Jurkat, Clone E6-1 (cell line): ENCODE data around the gene SUPT4H1.
A peak's percentile ranks its signal among the peaks of the same experiment; 100 is the strongest.

Source experiments
- DNase-seq: peaks from one replicate; pipeline ENCODE4 v3.0.0-alpha.2; 2011; ENCODE audit warnings: low read depth, low spot score
- H3K4me3 ChIP-seq: 2 replicates; pipeline ENCODE4 v1.5.1; 2011; ENCODE audit warnings: mild to moderate bottlenecking, low read length, control low read depth, moderate library complexity

The SUPT4H1 gene

DNA sequence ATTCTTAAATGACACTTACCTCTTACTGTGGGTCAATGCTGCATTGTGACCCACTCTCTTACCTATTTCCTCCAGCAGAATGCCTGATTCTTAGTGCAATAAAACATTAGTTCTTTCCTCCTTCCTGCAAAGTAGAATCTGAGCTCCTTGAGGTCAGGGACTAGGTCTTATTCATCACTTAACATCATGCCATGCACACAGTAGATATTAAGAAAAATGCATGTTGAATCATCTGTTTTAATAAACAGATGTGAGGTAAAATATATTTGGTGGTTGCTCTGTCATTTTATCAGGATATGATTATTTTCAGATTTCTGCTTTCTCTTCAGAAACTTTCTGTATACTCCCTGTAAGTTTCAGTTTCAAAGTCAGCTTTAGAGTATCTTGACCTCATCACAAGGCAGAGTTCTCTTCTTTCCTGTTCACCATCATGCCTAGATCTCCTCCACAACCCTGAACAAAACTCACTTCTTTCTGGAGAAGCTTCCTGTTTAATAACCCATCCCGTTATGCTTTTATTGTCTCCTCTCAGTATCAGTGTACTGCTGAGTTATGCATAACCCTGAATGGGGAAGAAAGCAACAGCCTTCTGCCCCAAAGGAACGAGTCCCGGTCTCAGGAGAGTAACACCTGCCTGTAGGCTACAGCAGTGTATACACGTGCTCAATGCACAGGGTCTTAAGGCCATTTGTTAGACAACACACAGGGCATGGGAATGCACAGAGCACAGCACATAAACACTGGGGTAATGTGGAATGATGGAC is 30.3 kb upstream of the SUPT4H1 start:
- no peak for DNase-seq
- H3K4me3 ChIP-seq = no peak overlapping the region

DNA sequence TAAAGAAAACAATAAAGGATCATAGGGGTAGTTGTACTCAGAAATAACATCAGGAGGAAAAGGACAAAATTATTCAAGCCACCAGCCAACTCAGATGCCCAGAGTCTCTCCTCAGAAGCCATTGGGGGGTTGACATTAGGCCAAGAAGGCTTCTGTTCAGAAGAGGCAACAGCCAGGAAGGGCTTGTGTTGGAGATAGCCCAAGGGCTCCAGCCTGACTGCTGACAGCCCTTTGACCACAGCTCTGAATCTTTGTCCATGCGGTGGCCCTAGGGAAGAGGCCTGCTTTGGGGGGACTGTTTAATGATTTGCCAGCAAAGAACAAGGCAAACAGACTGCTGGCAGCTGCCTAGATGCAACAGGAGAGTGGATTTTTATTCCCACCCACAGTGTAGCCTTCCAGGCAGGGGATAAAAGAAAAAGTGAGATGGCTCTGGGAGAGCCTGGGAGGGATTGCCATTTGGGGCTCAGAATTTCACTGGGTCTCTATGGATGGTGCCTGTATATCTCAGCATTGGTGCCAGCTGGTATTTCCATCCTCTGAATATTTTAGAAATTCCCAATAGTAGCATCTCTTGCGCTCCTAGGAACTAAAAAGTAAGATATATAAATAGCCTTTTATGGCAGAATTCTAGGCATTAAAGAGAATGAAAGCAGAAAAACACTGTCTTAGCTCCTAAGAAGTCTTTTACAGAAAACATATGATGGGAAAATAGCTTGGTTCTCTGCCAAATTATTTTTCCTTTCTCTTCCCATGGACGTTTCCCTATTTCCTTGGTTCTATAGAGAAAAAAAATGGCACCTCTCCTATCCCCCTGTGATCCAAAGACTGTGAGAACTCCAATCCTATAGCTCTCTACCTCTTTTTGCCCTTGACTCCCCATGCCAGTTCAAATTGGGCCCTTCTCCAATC is 29.4 kb upstream of the SUPT4H1 start:
- H3K4me3 ChIP-seq = no peak overlapping the region
- DNase-seq = no peak

DNA sequence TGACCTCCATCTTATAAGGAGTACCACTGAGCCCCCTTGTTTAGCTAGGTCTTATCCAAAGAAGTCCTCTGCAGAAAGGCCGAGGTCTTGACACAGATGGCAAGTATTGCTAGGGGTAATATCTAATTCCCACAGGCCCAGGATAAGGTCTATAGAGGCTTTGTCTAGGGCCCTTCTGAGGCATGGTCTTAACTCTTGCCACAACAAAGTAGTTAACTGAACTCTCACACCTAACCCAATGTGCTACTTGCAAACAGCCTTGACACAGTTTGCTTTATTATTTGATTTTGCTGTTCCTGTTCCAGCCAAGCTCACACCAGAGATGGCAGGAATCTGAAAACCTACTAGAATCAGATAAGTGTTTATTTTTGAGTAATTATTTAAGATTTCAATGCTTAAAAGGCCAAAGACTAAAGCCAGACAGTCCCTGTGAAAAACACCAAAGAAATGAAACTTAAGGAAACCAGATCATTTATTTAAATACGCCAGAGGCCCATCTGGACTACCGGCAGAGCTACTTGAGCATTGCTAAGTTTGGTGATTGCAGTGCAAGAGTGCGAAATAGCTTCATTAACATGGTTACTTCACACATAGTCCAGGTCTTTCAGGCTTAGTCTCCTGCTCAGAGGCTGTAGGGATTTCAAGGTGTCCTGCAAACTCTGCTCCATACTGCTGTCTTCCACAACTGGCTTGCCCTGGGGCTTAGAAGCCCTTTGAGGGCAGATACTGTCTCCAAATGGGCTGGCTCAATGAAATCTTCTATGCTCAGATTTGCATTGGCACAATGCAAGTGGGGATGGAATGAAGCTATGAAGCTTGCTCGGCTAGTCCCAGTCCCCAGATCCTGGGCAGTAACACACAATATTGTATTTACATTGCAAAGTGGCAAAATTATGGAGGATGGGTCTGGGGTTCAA is 28.5 kb upstream of the SUPT4H1 start:
- DNase-seq = no peak
- no peak overlapping the region for H3K4me3 ChIP-seq

DNA sequence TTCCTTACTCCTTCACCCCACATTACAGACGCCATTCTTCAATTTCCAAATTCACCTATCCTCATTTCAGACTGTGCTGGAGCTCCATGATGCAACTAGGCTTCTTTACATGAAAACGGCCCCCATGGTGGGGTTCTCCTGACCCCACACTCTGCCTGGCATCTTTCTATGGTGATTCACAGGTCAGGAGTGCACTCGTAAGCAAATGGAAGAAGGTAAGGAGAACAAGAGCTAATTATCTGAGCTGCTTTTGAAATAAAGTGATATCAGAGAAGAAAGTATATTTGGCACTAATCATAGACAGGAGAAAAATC is 27.5 kb upstream of the SUPT4H1 start:
- no peak for DNase-seq
- peak overlapping the region; percentile 29 for H3K4me3 ChIP-seq

DNA sequence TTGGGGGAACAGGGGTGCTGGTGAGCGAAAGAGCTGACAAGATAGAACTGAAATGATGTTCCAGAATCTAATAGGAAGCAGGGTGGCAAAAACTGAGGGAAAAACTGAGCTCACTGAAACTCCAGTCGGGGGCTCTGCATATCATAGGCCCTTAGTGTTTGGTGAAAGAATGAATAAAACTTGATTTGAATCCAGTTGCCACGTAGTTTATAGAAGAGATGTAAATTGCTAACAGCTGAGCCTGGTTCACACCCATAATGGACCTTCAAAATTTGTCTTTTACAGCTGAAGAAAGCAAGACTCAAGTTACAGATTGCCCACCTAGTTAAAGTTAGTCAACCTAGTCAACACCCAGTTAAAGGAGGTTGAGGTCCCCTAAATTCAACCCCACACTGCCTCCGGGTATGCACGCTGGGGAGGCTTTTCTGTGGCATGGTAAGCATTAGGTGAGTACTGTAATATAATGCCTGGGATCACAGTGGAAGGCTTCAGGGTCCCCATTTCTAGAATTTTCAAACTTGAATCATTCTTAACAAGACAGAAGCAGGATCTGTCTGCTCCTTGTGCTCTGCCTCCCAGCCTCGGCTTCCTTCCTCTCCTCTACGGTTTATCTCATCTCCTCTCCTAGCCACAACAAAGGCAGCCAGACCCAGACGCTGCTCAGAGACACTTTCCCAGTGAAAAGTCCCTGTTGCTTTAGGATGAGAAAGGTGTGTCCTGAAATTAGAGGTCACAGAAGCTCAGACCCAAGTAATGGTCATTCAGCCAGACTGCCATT is 26.9 kb upstream of the SUPT4H1 start:
- DNase-seq = peak; percentile 67
- peak overlapping the region; percentile 29 for H3K4me3 ChIP-seq

DNA sequence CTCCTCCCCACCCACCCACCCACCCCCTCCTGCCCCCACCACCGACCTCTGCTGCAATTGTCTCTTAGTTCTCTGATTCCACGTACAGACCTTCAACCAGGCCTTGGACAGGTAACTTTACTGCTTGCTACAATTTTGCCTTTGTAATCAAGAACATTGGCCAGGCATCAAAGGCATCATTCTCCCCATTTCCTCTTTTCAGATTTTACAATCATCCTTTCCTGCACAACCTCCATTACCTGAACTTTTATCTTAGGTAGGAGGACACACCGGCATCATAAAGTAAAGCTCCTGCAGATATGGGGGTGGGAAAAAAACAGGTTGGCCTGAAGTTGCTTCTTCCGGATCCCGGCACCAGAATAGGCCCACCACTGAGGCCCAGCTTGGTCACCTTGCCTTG is 25.7 kb upstream of the SUPT4H1 start:
- DNase-seq = no peak
- no peak overlapping the region for H3K4me3 ChIP-seq

DNA sequence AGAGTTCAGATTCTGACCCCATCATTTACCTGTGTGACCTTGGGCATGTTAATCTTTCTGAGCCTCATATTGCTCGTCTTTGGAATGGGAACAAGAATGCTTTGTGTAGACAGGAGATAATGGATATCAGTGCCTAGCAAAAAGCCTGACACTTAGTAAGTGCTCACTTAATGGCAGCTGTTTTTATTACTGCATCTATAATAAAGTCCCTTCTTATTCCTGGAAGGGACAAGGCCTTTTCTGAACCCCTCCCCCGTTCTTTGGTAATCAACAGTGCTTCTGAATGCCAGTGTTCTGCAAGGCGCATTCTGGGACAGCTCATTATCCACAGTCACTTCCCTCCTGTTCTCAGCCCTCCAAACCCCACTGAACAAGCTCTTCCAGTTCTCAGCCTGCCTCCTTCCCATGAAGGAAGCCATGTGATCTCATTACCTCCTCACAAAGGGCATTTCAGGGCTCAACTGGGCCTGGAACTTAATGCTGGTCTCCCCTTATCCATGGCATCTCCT is 25.1 kb upstream of the SUPT4H1 start:
- DNase-seq = no peak
- H3K4me3 ChIP-seq = no peak overlapping the region

DNA sequence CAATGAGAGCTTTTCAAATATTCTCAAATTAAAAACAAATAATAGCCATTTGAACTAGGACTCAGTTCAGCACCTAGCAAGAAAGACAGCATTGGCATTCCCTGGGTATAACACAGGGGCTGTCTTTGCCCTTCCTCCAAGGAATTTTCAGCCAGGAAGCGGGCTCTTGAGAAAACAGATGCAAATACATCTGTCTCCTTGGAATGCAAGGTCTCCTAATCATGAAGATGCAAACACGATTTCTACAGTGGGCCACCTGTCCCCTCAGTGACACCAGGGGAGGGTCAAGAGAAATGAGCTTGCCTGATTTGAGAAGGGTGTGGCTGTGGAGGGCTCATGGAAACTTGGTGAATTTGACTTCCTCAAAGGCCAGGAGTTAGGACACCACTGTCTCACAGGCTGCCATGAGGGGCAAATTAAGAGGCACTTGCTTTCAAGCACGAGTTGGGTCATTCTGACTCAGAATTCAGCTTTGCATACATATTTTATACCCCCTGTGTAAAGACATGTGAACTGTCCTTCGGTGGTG is 24.5 kb upstream of the SUPT4H1 start:
- no peak for DNase-seq

DNA sequence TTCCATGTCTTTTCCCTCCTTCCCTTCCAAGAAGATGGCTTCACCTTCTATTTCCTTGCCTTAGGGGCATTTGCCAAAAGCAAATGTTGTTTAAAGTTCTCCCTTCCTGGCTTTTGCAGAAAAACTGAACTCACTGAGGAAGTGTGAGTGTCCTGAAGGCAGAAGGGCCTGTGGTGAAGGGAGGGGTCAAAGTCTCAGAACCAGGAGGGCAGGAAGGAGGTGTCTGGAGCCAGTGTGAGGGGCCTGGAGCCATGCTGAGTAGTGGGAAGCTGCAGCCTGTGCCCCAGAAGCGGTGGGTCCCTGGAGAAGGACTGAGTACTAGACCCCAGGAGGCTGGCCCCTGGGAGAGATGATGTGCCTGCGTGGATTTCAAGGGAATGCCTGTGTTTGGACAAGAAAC is 23.8 kb upstream of the SUPT4H1 start:
- no peak for DNase-seq
- H3K4me3 ChIP-seq = no peak overlapping the region

More for the DNA sequence above, 24.5 kb upstream of the SUPT4H1 start:
- H3K4me3 ChIP-seq = no peak overlapping the region

DNA sequence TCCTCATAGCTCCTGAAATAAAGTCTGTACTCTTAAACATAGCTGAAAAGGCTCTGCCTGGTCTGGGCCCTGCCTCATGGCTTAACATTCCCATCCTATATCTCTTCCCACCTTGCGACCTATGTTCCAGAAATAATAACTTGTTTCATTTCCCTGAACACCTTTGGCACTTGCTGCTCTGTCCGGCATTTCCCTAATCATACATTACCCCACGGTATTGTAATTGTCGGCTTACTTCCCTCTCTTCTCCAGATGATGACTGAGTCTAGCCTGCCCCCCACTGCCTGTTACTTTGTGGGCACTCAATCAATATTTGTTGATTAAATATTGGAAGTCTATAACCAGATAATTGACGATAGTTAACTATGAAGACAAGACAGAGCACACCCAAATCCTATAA is 23.3 kb upstream of the SUPT4H1 start:
- no peak overlapping the region for H3K4me3 ChIP-seq
- no peak for DNase-seq

DNA sequence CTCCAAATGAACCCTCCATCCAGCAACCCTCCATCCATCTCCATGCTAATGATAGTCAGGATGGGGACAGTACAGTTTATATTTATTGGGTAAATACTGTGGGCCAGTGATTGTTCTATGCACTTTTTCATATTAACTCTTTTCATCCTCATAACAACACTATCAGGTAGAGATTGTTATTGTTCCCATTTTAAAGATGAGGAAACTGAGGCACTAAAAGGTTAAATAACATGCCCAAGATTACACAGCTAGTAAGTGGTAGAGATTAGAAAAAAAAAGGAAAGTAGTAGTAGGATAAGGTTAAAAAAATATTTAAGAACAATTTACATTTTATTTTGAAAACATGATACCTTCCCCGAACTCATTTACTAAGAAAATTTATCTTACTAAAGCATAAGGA is 21.9 kb upstream of the SUPT4H1 start:
- DNase-seq = no peak

DNA sequence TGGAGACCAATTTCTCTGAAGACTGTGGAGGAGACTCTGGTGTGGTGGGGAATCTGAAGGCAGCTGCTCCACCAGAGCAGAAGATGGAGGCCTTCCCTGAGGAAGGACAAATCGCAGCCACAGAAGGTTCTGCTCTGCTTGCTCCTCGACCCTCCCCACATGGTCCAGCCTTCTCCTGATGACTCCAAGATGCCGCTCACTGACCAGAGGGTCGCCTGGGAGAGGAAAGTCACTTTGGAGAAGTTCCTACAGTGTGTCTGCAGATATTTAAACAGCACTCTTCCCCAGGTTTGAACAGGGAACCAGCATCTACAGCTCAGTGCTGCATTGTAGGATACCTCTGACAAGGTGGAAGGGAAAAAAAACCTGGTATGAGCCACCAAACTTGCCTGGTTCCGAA is 21.0 kb upstream of the SUPT4H1 start:
- DNase-seq = no peak
- no peak overlapping the region for H3K4me3 ChIP-seq

More for the DNA sequence above, 21.9 kb upstream of the SUPT4H1 start:
- H3K4me3 ChIP-seq = no peak overlapping the region

DNA sequence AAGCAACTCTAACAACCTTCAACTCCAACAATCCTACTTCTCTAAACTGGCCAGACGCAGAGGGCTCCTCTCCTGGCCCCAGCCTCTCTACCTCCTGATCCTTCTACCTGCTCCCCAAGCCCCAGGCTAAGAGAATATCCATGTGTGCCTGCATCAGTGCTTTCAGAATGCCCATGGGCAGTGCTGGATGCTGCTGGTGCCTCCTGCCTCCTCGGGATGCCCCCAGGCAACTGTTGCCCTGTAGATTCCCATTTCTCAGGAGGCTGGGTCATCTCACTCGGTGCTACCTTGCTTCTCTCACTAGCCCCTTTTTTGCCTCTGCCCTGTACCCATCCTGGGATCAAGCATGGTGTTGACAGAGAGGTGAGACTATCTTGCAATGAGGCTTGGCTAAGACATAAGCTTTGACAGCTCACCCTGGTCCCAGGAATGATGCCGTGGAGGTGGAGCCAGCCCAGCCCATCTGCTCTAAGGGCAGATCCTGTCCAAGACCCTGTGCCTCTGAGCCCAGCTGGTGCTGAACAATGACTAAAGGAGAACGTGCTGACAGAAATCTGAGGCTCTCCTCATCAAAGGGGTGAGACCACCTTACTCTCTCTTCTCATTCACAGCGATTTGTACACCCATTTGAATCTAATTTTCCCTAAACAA is 19.4 kb upstream of the SUPT4H1 start:
- no peak overlapping the region for H3K4me3 ChIP-seq
- no peak for DNase-seq

DNA sequence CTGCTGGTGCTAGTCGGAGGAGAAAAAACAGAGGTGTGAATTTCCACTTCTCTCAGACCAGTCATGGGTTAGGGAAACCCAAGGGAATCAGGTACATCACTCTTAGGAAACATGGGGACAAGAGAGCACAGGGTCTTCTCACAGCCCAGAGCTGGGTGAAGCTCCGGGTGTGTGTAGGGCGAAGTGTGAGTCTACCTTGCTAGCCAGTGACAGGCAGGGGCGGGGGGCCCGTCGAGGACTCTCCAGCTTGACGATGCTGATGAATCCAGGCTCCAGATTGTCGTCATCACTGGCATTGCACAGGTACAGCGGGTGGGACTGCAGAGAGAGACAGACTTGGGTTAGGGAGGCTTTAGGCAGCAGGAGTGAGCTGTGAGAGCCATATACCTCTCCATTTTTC is 18.7 kb upstream of the SUPT4H1 start:
- no peak for DNase-seq
- H3K4me3 ChIP-seq = no peak overlapping the region

DNA sequence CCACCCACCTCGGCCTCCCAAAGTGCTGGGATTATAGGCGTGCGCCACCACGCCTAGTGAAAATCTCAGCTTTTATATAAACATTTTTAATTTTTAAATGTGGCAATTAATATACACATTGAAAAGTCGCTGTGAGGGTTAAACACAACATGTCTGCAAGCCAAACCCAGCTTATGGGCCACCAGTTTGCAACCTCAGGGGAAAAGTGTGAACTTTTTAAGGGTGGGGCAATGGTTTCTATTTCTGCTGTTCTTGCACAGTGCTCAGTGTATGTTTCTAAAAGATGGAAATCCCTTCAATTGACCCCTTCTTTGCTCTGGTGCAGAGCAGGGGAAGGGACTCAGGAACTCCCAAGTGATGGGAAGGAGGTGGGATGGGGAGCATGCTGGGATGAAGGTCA is 18.3 kb upstream of the SUPT4H1 start:
- no peak overlapping the region for H3K4me3 ChIP-seq
- DNase-seq = no peak

DNA sequence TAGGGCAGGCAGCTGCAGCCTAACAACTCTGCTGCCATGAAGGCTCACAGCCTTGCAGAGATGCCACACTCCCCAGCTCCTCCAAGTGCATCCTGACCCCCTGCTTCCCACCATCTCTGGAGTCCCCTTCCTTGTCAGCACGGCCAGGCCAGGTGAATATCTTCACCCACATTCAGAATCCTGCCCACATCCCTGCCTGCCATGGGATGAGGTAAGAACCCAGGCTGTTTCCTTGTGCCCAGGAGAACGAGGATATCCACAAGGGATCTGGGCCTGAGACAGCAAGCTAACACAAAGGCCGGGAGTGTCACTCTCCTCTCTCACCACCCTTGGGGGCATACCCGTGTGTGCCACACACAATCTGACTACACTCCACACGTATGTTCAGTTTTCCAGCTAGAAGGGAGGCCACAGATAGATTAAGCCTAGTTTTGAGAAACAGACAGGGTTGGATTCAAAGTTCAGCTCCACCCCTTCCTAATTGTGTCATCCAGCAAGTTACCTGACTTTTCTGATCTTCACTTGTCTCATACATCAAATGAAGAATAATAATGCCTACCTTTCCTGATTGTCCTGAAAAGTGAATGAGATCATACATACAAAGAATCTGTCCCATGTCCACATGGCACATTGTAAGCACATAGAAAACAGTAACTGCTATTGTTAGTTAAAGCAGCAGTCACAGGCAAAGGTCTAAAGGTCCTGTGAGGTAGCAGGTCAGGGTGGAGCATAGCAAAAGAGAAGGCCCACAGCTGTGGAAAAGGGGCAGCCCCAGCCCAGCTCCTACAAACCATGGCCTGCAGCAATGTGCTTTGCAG is 17.4 kb upstream of the SUPT4H1 start:
- no peak for DNase-seq
- no peak overlapping the region for H3K4me3 ChIP-seq

DNA sequence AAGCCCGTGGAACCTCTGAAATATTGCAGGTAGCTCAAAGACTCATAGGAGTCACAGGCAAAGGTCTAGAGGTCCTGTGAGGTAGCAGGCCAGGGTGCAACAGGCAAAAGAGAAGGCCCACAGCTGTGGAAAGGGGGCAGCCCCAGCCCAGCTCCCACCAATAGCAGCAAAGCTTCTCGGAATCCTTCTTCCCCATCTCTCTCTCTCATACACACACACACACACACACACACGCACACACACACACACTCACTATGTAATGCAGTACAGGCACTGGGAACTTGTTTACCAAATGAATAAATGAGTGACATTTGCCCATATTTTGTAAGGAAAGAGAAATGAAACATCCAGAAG is 16.8 kb upstream of the SUPT4H1 start:
- no peak for DNase-seq

More for the DNA sequence above, 16.8 kb upstream of the SUPT4H1 start:
- H3K4me3 ChIP-seq = no peak overlapping the region
